Loucy (cell line): ENCODE results near the gene RANBP3.

ENCODE experiments used
- H2AFZ ChIP-seq: fragments of 200-600 bp; sonication (generic); 2 replicates; pipeline ENCODE4 v1.6.0; 2016; ENCODE audit warnings: antibody characterized with exemption, mild to moderate bottlenecking, low read length, moderate library complexity
- H3F3A ChIP-seq: fragments of 200-600 bp; 2 replicates; pipeline ENCODE4 v1.6.0; 2016; ENCODE audit warnings: antibody characterized with exemption, low read depth, mild to moderate bottlenecking
- H3K27me3 ChIP-seq: fragments of 200-600 bp; sonication (generic); 2 replicates; pipeline ENCODE4 v1.6.1; 2014; ENCODE audit warnings: low read length, mild to moderate bottlenecking; ENCODE audit not compliant: insufficient read depth, poor library complexity, severe bottlenecking
- H3K36me3 ChIP-seq: fragments of 200-600 bp; sonication (generic); 2 replicates; pipeline ENCODE4 v1.6.1; 2016; ENCODE audit warnings: low read length; ENCODE audit not compliant: insufficient read depth
- H3K4me1 ChIP-seq: fragments of 200-600 bp; sonication (generic); 2 replicates; pipeline ENCODE4 v1.5.1; 2014; ENCODE audit warnings: low read length, mild to moderate bottlenecking; ENCODE audit not compliant: insufficient read depth, poor library complexity, severe bottlenecking
- H3K4me2 ChIP-seq: fragments of 200-600 bp; sonication (generic); 2 replicates; pipeline ENCODE4 v1.6.0; 2014; ENCODE audit warnings: antibody characterized with exemption, low read length, low read depth, mild to moderate bottlenecking; ENCODE audit not compliant: poor library complexity, severe bottlenecking
- H3K4me3 ChIP-seq: fragments of 200-600 bp; sonication (generic); 2 replicates; pipeline ENCODE4 v1.5.1; 2014; ENCODE audit warnings: low read length, mild to moderate bottlenecking, mixed read lengths; ENCODE audit not compliant: poor library complexity, severe bottlenecking
- H3K79me2 ChIP-seq: fragments of 200-600 bp; sonication (generic); 2 replicates; pipeline ENCODE4 v1.6.1; 2014; ENCODE audit warnings: low read length; ENCODE audit not compliant: insufficient read depth
- H3K9ac ChIP-seq: fragments of 200-600 bp; sonication (generic); 2 replicates; pipeline ENCODE4 v1.6.0; 2014; ENCODE audit warnings: mild to moderate bottlenecking, low read depth, low read length, moderate library complexity; ENCODE audit not compliant: poor library complexity, severe bottlenecking
- H3K9me2 ChIP-seq: fragments of 200-600 bp; sonication (generic); replicated peaks from 2 replicates; pipeline ENCODE4 v1.6.1; 2016; ENCODE audit warnings: low read depth, low read length, mixed read lengths
- H3K9me3 ChIP-seq: fragments of 200-600 bp; sonication (generic); 2 replicates; pipeline ENCODE4 v1.6.1; 2014; ENCODE audit warnings: mild to moderate bottlenecking, antibody characterized with exemption, low read length, low read depth; ENCODE audit not compliant: insufficient read depth
- H4K20me1 ChIP-seq: fragments of 200-600 bp; sonication (generic); 2 replicates; pipeline ENCODE4 v1.6.0; 2014; ENCODE audit warnings: antibody characterized with exemption, low read length, mild to moderate bottlenecking; ENCODE audit not compliant: insufficient read depth, poor library complexity, severe bottlenecking
- EZH2phosphoT487 ChIP-seq: fragments of 200-600 bp; IDR thresholded peaks from 2 replicates; pipeline ENCODE4 v1.6.1; 2018; ENCODE audit warnings: antibody characterized with exemption, mild to moderate bottlenecking, moderate library complexity, borderline replicate concordance
- TF ChIP-seq, protein P1 (sequence below): fragments of 200-600 bp; sonication (generic); conservative IDR thresholded peaks from 2 replicates; pipeline ENCODE4 v1.5.1; 2014; ENCODE audit warnings: mild to moderate bottlenecking, antibody characterized with exemption, low read length

RANBP3 gene

DNA sequence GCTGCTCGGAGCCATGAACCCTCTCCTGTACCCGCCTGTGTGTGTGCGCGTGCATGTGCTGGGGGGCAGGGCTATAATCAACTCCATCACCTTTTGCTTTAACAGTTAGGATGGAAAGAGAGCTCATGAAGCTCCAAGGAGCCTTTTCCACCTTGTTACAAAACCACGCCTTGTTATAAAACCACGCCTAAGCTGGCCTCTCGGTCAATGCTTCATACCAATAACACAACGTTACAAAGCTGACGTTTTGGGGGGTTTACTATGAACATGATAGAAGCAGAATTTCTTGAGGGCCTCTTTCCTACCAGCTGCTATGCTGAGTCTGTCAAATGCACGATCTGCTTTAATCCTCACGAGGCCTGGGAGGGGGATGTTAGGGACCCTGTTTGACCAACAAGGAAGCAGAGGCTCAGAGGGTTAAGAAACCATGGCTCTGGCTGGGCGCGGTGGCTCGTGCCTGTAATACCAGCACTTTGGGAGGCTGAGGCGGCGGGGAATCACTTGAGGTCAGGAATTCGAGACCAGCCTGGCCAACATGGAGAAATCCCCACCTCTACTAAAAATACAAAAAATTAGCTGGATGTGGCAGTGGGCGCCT lies 52.0 kb downstream of the RANBP3 start:
- no peaks in the 10 kb centered on the region for H3K27me3 ChIP-seq
- H3F3A ChIP-seq, result no peaks in the 10 kb centered on the region
- no peaks in the 10 kb centered on the region for H3K4me1 ChIP-seq
- no peak overlapping the region for H2AFZ ChIP-seq
- no peaks in the 10 kb centered on the region for H3K9me3 ChIP-seq
- no peak overlapping the region for H3K4me3 ChIP-seq
- no peaks in the 10 kb centered on the region for H3K79me2 ChIP-seq
- H3K4me2 ChIP-seq, result no peak overlapping the region
- no peaks in the 10 kb centered on the region for H4K20me1 ChIP-seq
- H3K9ac ChIP-seq, result no peak overlapping the region
- no peaks in the 10 kb centered on the region for H3K9me2 ChIP-seq
- peaks cover 99% of the 10 kb centered on the region; the same call in 1 of the 2 replicates for H3K36me3 ChIP-seq
- TF ChIP-seq EZH2phosphoT487, result no peak
- TF ChIP-seq, protein P1, sequence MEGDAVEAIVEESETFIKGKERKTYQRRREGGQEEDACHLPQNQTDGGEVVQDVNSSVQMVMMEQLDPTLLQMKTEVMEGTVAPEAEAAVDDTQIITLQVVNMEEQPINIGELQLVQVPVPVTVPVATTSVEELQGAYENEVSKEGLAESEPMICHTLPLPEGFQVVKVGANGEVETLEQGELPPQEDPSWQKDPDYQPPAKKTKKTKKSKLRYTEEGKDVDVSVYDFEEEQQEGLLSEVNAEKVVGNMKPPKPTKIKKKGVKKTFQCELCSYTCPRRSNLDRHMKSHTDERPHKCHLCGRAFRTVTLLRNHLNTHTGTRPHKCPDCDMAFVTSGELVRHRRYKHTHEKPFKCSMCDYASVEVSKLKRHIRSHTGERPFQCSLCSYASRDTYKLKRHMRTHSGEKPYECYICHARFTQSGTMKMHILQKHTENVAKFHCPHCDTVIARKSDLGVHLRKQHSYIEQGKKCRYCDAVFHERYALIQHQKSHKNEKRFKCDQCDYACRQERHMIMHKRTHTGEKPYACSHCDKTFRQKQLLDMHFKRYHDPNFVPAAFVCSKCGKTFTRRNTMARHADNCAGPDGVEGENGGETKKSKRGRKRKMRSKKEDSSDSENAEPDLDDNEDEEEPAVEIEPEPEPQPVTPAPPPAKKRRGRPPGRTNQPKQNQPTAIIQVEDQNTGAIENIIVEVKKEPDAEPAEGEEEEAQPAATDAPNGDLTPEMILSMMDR, result no peak

DNA sequence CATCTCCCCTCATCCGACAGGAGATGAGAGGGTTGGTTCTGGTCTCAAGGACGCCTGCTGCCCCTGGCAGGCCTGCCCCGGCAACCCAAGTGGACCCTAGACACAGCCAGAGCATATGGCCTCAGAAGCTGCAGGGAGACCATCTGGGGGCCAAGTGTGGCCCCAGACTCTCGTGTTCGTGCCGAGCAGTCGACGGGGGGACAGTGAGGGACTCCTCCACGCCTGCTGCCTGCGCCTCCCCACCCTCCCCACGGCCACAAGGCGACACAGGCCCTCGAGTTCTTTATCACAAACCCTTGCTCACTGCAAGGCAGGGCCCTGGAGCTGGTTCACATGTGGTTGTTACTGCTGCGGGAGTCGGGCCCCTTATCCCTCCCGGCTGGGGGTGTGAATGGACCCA lies 54.6 kb downstream of the RANBP3 start:
- H3K4me3 ChIP-seq, result no peak overlapping the region
- no peaks in the 10 kb centered on the region for H3K9me2 ChIP-seq
- H3K9me3 ChIP-seq, result no peaks in the 10 kb centered on the region
- no peak overlapping the region for H3K9ac ChIP-seq
- no peaks in the 10 kb centered on the region for H3K4me1 ChIP-seq
- TF ChIP-seq EZH2phosphoT487, result no peak
- TF ChIP-seq, protein P1, result no peak
- no peaks in the 10 kb centered on the region for H3K27me3 ChIP-seq
- no peaks in the 10 kb centered on the region for H4K20me1 ChIP-seq
- no peaks in the 10 kb centered on the region for H3F3A ChIP-seq
- H3K79me2 ChIP-seq, result no peaks in the 10 kb centered on the region
- no peak overlapping the region for H2AFZ ChIP-seq
- peaks cover 98% of the 10 kb centered on the region; the same call in 1 of the 2 replicates for H3K36me3 ChIP-seq
- H3K4me2 ChIP-seq, result no peak overlapping the region

DNA sequence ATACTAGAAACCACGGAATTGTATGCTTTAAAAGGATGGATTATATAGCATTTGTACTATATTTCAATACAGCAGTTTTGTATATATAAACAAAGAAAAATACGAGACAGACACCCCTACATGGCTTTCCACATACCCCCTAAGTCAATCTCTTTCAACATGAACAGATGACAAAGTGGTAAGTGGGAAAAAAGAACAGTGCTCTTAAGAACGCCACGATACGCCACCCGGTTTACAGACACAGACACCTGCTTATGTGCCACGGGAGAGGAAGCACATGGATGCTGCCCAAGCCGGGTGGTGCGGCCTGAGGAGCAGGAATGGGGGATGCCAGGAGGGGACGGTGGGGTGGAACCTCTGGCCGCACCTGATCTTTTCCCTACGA lies 55.8 kb downstream of the RANBP3 start:
- Histone ChIP-seq H3K27me3 (no peaks in the 10 kb centered on the region), H3K9ac (no peak overlapping the region), H3K9me3 (no peaks in the 10 kb centered on the region), H3K79me2 (no peaks in the 10 kb centered on the region), H4K20me1 (no peaks in the 10 kb centered on the region), H3K4me3 (no peak overlapping the region), H3K9me2 (no peaks in the 10 kb centered on the region), H2AFZ (no peak overlapping the region), H3K4me1 (no peaks in the 10 kb centered on the region), H3K36me3 (peaks cover 96% of the 10 kb centered on the region; the same call in 1 of the 2 replicates), H3K4me2 (no peak overlapping the region), H3F3A (no peaks in the 10 kb centered on the region)
- TF ChIP-seq, protein P1, result no peak
- TF ChIP-seq EZH2phosphoT487, result no peak
